HG02678 (cell line): ENCODE results near the gene UBA6.
"Not testable (repeated sequence)": the region's sequence is repeated elsewhere in the genome, so short reads cannot be mapped to it uniquely, and the experiment has no call there.

Experiments used
- ATAC-seq: cut with Tn5 transposase; IDR thresholded peaks from one replicate; pipeline ENCODE4 v1.9.1; 2021; ENCODE audit warnings: mild to moderate bottlenecking, moderate library complexity; ENCODE audit not compliant: unreplicated experiment

Gene UBA6

DNA sequence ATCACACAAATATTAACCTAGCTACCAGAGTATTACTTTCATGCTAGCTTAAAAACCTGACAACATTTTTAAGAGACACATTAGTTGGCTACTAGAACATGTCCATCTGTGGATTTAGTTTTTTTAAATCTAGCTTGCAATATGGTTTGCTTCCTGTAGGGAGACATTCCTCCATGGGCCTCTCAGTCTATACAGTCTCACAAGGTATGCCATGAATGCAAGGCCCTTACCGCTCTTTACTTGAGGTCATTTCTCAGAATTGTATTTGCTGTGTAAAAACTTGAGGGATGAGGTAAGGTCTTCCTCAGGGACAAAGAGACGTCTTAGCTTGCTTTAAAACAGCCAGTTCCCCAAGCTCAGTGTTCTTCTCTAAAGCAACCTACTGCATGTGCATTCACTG, 26.9 kb downstream of the UBA6 start:
- no peak for ATAC-seq

DNA sequence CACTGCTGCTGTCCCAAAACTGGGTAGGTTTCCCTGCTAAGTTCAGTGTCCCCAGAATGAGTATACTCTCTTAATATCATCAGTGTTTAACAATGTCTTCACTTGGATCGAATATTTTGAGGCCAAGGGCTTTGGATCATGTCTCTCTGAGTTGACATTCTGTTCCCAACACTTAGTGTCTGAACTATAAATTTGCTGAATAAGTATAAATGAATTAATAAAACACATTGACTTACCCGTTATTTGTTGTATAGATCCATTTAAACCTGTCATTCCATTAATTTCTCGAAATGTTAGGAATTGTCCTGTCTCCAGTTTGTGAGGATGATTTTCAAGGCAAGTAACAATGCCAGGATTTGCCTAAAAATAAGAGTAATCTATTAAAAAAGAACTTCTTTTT, 32.6 kb downstream of the UBA6 start:
- ATAC-seq, result no peak

DNA sequence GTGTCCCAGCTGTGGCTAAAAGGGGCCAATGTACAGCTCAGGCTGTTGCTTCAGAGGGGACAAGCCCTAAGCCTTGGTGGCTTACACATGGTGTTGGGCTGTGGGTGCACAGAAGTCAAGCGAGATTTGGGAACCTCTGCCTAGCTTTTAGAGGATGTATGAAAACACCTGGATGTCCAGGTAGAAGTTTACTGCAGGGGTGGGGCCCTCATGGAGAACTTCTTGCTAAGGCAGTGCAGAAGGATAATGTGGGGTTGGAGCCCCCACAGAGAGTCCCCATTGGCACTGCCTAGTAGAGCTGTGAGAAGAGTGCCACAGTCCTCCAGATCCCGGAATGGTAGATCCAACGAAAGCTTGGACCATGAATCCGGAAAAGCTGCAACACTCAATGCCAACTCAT, 40.5 kb downstream of the UBA6 start:
- no peak for ATAC-seq

GRCh38 chr4:67659065-67659464, 41.9 kb downstream of the UBA6 start:
- ATAC-seq, result no peak

GRCh38 chr4:67658302-67658701, 42.7 kb downstream of the UBA6 start:
- ATAC-seq, result no peak

- no peak for ATAC-seq
These were observed 49.4 kb downstream of the UBA6 start for GRCh38 chr4:67651536-67651935.

- peak; percentile 43 for ATAC-seq
These were observed 62.8 kb downstream of the UBA6 start for GRCh38 chr4:67638136-67638535.

- not testable (repeated sequence) for ATAC-seq
These were observed 64.0 kb downstream of the UBA6 start for GRCh38 chr4:67636978-67637377.

DNA sequence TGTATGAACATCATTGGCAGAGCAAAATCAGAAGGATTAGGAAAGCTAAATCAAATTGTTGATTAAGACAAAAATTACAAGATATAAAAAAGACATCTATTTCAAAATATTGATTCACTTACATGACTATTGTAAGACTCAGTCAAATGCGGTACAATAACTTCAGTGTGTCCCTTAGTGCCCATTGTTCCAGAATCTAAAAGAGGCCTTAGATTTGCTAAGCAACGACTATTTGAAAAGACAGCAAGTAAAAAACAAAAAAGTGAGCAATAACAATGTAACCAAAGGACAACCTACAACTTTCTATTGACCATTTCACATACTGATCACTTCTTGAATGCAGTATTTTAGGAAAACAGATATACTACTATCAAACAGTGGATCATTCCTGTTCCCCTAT, 65.6 kb downstream of the UBA6 start:
- no peak for ATAC-seq

- ATAC-seq, result no peak
These were observed 66.2 kb downstream of the UBA6 start for GRCh38 chr4:67634741-67635140.

GRCh38 chr4:67632492-67632891, 68.5 kb downstream of the UBA6 start:
- peak; percentile 52 for ATAC-seq

DNA sequence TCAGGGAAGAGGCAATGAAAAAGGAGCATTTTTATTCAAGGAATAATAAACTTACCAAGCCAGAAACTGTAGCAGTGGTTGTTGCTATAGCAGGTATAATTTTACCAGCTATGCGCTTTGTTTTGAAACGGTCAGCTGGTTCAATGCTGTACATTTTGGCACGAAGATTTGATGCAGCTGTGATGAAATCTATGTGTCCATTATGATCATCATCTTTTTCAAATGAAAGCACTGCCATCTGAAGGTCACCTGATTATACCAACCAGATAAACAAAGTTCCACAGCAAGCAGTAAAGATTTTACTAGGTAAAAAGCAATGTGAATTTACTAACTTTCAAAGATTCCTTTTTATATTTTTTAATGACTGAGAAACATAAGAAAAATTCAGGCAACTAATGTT, 76.0 kb downstream of the UBA6 start:
- ATAC-seq, result no peak

GRCh38 chr4:67616478-67616877, 84.5 kb downstream of the UBA6 start:
- no peak for ATAC-seq

DNA sequence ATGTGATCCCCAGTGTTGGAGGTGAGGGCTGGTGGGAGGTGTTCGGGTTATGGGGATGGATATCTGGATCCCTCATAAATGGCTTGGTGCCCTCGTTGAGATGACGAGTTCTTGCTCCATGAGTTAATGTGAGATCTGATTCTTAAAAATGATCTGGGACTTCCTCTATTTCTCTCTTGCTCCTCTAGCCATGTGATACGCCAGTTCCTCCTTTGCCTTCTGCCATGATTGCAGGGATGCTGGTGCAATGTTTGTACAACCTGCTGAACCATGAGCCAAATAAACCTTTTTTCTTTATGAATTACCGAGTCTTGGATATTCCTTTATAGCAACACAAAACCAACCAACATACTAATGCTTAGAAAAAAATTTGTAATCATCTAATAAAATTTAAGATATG, 85.8 kb downstream of the UBA6 start:
- ATAC-seq, result no peak

GRCh38 chr4:67614186-67614585, 86.8 kb downstream of the UBA6 start:
- ATAC-seq, result no peak

GRCh38 chr4:67608027-67608426, 92.9 kb downstream of the UBA6 start:
- ATAC-seq, result no peak

GRCh38 chr4:67604749-67605148, 96.2 kb downstream of the UBA6 start:
- ATAC-seq, result no peak

- ATAC-seq, result no peak
These were observed 97.0 kb downstream of the UBA6 start for GRCh38 chr4:67604029-67604381.

GRCh38 chr4:67603310-67604028, 97.5 kb downstream of the UBA6 start:
- ATAC-seq, result no peak

- ATAC-seq, result no peak
These were observed 107.2 kb downstream of the UBA6 start for GRCh38 chr4:67593741-67594175.

GRCh38 chr4:67587156-67587555, 113.8 kb downstream of the UBA6 start:
- ATAC-seq, result no peak

GRCh38 chr4:67584496-67584895, 116.5 kb downstream of the UBA6 start:
- ATAC-seq, result no peak

- no peak for ATAC-seq
These were observed 119.0 kb downstream of the UBA6 start for GRCh38 chr4:67581913-67582312.
